RPMI7951 (cell line): Measurements from ENCODE around the gene FAM151B. TPM values are rescaled to one million over a fixed set of nuclear protein-coding genes. Genes with fewer than 3 reads are reported as not detected.

Source experiments
- DNase-seq: peaks from one replicate; pipeline ENCODE4 v3.0.0-alpha.2; 2012; ENCODE audit warnings: low read depth
- total RNA-seq: library from RNA; depleted of rRNA; stranded (reverse); fragments of >200 nt; shearing (Covaris generic); gene quantifications from 2 replicates; pipeline ENCODE4 v1.2.3, GENCODE V29; 2014; rRNA removed

The FAM151B gene
- total RNA-seq, 1 experiment from 2014 or later, result 4.6 TPM

GRCh38 chr5:80588858-80589540, 101.1 kb downstream of the FAM151B start:
- DNase-seq, result no peak

- DNase-seq, result no peak
These were observed 102.9 kb downstream of the FAM151B start for GRCh38 chr5:80590766-80591165.

- peak; percentile 70 for DNase-seq
These were observed 103.5 kb downstream of the FAM151B start for GRCh38 chr5:80591352-80591751.

- no peak for DNase-seq
These were observed 104.2 kb downstream of the FAM151B start for GRCh38 chr5:80592105-80592504.

Other genes starting within 250 kb of the FAM151B start
- gene SERINC5, start 232.1 kb upstream of the FAM151B start, total RNA-seq, result 2.5 and 3.0 TPM in 2 replicates
- not detected in 2 replicates for gene SPZ1, start 168.1 kb upstream of the FAM151B start, total RNA-seq
- gene ZFYVE16, start 80.0 kb upstream of the FAM151B start, total RNA-seq, result 15.3 and 20.3 TPM in 2 replicates
- gene ANKRD34B, start 82.2 kb downstream of the FAM151B start, total RNA-seq, result not detected in 2 replicates
- gene MSH3, start 166.6 kb downstream of the FAM151B start, total RNA-seq, result 6.6 and 10.1 TPM in 2 replicates
- gene DHFR, start 166.9 kb downstream of the FAM151B start, total RNA-seq, result 67.8 and 81.2 TPM in 2 replicates